ENCODE measurements around the gene GLT1D1.

GLT1D1 gene

GRCh38 chr12:128992550-128992949 is 139.3 kb downstream of the GLT1D1 start:
- Histone ChIP-seq H3K9me3 (ENCODE audit: control insufficient read depth, low read length) (no peaks in the 10 kb centered on the region), H3K27ac (no peak overlapping the region), H3K4me2 (ENCODE audit: low read length) (no peak overlapping the region), H3K27me3 (ENCODE audit: control insufficient read depth, insufficient read depth, low read length) (no peaks in the 10 kb centered on the region), H3K4me3 (ENCODE audit: low read depth, low read length) (no peak overlapping the region), H3K79me2 (no peaks in the 10 kb centered on the region), H3K4me1 (no peaks in the 10 kb centered on the region), H3K9ac (no peak overlapping the region), H2AFZ (no peak overlapping the region), H3K36me3 (ENCODE audit: control insufficient read depth, insufficient read depth, low read length) (no peaks in the 10 kb centered on the region)
- no peak for TF ChIP-seq CTCF (IDR thresholded peaks at IDR 0.05)

GRCh38 chr12:128994856-128995255 is 141.6 kb downstream of the GLT1D1 start:
- Histone ChIP-seq H3K4me3 (ENCODE audit: low read depth, low read length) (no peak overlapping the region), H3K4me1 (no peaks in the 10 kb centered on the region), H3K27me3 (ENCODE audit: control insufficient read depth, insufficient read depth, low read length) (no peaks in the 10 kb centered on the region), H3K9me3 (ENCODE audit: control insufficient read depth, low read length) (no peaks in the 10 kb centered on the region), H3K4me2 (ENCODE audit: low read length) (no peak overlapping the region), H3K27ac (no peak overlapping the region), H3K36me3 (ENCODE audit: control insufficient read depth, insufficient read depth, low read length) (no peaks in the 10 kb centered on the region), H3K79me2 (no peaks in the 10 kb centered on the region), H2AFZ (no peak overlapping the region), H3K9ac (no peak overlapping the region)
- TF ChIP-seq CTCF (IDR thresholded peaks at IDR 0.05), result no peak

DNA sequence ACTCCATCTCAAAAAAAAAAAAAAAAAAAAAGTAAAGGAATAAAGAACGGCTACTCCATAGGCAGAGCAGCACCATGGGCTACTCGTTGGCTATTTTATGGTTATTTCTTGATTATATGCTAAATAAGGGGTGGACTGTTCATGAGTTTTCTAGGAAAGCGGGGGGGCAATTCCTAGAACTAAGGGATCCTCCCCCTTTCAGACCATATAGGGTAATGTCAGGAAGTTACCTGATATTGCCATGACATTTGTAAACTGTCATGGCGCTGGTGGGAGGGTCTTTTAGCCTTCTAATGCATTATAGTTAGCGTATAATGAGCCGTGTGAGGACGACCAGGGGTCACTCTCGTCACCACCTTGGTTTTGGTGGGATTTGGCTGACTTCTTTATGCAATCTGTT is 142.3 kb downstream of the GLT1D1 start:
- H3K4me1 ChIP-seq, result no peaks in the 10 kb centered on the region
- TF ChIP-seq CTCF (IDR thresholded peaks at IDR 0.05), result no peak
- no peak overlapping the region for H2AFZ ChIP-seq
- H3K27ac ChIP-seq, result no peak overlapping the region
- H3K27me3 ChIP-seq (ENCODE audit: control insufficient read depth, insufficient read depth, low read length), result no peaks in the 10 kb centered on the region
- H3K4me2 ChIP-seq (ENCODE audit: low read length), result no peak overlapping the region
- H3K9me3 ChIP-seq (ENCODE audit: control insufficient read depth, low read length), result no peaks in the 10 kb centered on the region
- H3K79me2 ChIP-seq, result no peaks in the 10 kb centered on the region
- H3K36me3 ChIP-seq (ENCODE audit: control insufficient read depth, insufficient read depth, low read length), result no peaks in the 10 kb centered on the region
- no peak overlapping the region for H3K9ac ChIP-seq
- no peak overlapping the region for H3K4me3 ChIP-seq (ENCODE audit: low read depth, low read length)

DNA sequence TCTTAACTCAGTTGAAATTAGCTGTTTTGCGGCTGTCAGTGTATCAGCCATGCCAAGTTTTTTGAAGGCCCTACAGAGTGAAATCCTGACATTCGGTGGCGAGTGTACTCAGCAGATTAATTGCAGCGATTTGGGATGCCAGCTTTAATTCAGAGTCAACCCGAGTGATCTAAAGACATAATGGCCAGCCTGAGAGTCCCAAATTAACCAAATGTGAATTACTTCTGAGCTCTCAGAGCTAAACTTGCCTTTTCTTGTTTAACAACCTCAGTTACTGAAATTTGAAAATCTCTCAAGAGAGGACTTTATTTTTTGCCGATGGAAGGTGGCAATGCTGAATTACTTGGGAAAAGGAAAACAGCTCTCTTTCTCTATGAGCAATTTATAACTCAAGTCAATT is 148.5 kb downstream of the GLT1D1 start:
- Histone ChIP-seq H3K4me2 (ENCODE audit: low read length) (no peak overlapping the region), H2AFZ (no peak overlapping the region), H3K27me3 (ENCODE audit: control insufficient read depth, insufficient read depth, low read length) (no peaks in the 10 kb centered on the region), H3K4me1 (no peaks in the 10 kb centered on the region), H3K27ac (no peak overlapping the region), H3K79me2 (no peaks in the 10 kb centered on the region), H3K4me3 (ENCODE audit: low read depth, low read length) (no peak overlapping the region), H3K9ac (no peak overlapping the region), H3K9me3 (ENCODE audit: control insufficient read depth, low read length) (no peaks in the 10 kb centered on the region), H3K36me3 (ENCODE audit: control insufficient read depth, insufficient read depth, low read length) (no peaks in the 10 kb centered on the region)
- TF ChIP-seq CTCF (IDR thresholded peaks at IDR 0.05), result no peak

GRCh38 chr12:129002427-129002826 is 149.1 kb downstream of the GLT1D1 start:
- H2AFZ ChIP-seq, result no peak overlapping the region
- H3K9ac ChIP-seq, result no peak overlapping the region
- no peaks in the 10 kb centered on the region for H3K36me3 ChIP-seq (ENCODE audit: control insufficient read depth, insufficient read depth, low read length)
- no peaks in the 10 kb centered on the region for H3K79me2 ChIP-seq
- no peaks in the 10 kb centered on the region for H3K9me3 ChIP-seq (ENCODE audit: control insufficient read depth, low read length)
- H3K4me2 ChIP-seq (ENCODE audit: low read length), result no peak overlapping the region
- H3K27me3 ChIP-seq (ENCODE audit: control insufficient read depth, insufficient read depth, low read length), result no peaks in the 10 kb centered on the region
- no peak overlapping the region for H3K4me3 ChIP-seq (ENCODE audit: low read depth, low read length)
- no peak for TF ChIP-seq CTCF (IDR thresholded peaks at IDR 0.05)
- H3K4me1 ChIP-seq, result no peaks in the 10 kb centered on the region
- no peak overlapping the region for H3K27ac ChIP-seq

Measured in parathyroid adenoma (tissue), 2 donors.